Measurements from ENCODE around the gene CLSTN3.
A peak's percentile ranks its signal among the peaks of the same experiment; 100 is the strongest.

Gene CLSTN3

GRCh38 chr12:7121324-7121723, 8.8 kb upstream of the CLSTN3 start:
- in situ Hi-C loops (cut with HindIII; ENCODE audit: low pct_unique_long_range_greater_than_20kb, low sequenced_read_pairs): no loop called here
- no peak for TF ChIP-seq JUND (IDR thresholded peaks at IDR 0.05; ENCODE audit: low read depth)
- DNase-seq (ENCODE audit: low read depth in 1 of 2, low spot score in 1 of 2): no peak

GRCh38 chr12:7122811-7123769, 7.1 kb upstream of the CLSTN3 start:
- DNase-seq (ENCODE audit: low read depth in 1 of 2, low spot score in 1 of 2): no peak
- TF ChIP-seq JUND (IDR thresholded peaks at IDR 0.05; ENCODE audit: low read depth): no peak
- in situ Hi-C loops (cut with HindIII; ENCODE audit: low pct_unique_long_range_greater_than_20kb, low sequenced_read_pairs): no loop called here

DNA sequence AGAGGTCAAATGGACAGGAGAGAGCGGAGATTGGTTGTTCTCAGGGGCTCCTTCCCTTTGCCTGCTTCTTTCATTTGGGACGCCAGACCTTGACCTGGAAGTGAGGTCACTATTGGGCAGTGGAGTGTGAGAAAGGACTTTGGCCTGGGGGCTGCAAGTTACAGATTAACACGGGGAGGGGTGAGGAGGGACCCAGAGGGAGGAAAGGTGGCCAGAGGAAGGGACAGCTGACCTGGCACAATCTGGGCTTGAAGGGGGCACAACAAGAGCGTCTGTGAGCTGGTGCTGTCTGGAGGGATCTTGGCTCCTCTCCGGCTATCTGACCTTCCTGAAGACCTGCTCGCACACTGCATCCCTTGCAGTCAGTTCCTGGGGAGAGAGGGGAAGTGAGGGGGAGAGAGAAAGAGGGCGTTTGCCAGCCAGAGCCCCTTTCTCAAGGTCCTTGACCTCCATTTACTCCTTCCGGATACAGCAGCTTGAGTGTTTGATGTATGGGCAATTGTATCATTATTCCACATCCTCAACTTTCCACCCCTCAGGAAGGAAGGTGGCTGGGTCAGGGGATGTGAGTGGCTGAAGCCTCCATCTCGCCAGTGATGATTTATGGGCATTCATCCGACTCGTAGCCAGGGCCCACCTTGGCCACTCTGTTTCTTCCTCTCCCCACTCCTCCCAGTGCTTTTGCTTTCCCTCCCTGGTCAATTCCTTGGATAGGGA, 6.2 kb upstream of the CLSTN3 start:
- in situ Hi-C loops (cut with HindIII; ENCODE audit: low pct_unique_long_range_greater_than_20kb, low sequenced_read_pairs): no loop called here
- no peak for DNase-seq (ENCODE audit: low read depth in 1 of 2, low spot score in 1 of 2)
- no peak for TF ChIP-seq JUND (IDR thresholded peaks at IDR 0.05; ENCODE audit: low read depth)

DNA sequence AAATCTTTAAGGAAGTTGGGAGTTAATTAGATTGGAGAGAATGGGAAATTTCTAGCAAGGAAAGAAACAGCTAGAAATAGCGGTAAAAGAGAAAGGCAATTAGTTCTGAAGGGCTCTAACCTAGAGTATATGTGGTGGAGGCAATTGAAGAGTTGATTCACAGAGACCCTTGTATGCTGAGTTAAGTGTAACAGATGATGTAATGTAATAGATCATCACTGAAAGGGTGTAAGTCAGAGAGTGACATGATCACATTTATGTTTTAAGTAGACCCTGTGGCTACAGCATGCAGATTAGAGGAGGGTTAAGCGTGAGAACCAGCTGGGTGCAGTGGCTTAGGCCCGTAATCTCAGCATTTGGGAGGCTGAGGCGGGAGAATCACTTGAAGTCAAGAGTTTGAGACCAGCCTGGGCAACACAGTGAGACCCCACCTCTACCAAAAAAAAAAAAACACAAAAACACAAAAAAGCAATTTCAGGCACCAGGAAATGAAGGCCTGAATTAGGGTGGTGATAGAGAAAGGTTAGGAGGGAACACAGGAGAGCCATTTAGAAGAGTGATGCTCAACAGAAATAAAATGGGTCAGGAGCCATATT, 4.4 kb upstream of the CLSTN3 start:
- in situ Hi-C loops (cut with HindIII; ENCODE audit: low pct_unique_long_range_greater_than_20kb, low sequenced_read_pairs): no loop called here
- no peak for DNase-seq (ENCODE audit: low read depth in 1 of 2, low spot score in 1 of 2)
- no peak for TF ChIP-seq JUND (IDR thresholded peaks at IDR 0.05; ENCODE audit: low read depth)

DNA sequence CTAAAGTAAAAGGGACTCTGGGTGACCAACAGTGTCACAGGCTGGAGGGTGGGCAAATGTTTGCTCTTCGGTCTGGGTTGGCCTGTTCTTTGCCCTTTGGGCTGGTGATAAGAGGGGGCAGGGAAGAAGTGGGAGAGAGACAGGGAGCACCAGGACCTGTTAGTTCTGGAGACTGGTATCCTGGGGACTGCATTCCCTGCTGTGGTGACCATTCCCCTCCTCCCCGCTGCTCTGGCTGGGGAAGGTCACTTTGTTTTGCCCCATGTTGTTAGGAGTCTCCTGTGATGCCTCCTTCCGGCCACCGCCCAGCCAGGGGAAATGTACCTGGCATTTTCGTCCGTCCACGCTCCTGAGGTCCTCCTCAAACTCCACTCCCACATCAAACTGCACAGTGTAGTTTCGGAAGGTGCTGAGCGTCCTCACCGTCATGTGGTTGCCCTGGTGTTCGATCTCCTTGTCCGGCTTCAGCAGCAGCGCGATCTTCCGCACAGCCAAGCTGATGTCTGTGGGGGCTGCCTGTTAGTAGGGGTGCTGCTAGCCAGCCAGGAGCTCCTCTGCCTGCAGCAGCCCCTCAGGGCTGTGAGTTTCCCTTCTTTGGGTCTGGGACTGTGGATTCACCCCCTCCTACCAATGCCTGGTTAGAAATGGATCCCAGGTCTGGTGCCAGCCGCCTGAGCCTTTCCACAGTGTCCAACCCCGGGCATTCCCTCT, 2.1 kb upstream of the CLSTN3 start:
- no peak for DNase-seq (ENCODE audit: low read depth in 1 of 2, low spot score in 1 of 2)
- TF ChIP-seq JUND (IDR thresholded peaks at IDR 0.05; ENCODE audit: low read depth): no peak
- in situ Hi-C loops (cut with HindIII; ENCODE audit: low pct_unique_long_range_greater_than_20kb, low sequenced_read_pairs): no loop called here

DNA sequence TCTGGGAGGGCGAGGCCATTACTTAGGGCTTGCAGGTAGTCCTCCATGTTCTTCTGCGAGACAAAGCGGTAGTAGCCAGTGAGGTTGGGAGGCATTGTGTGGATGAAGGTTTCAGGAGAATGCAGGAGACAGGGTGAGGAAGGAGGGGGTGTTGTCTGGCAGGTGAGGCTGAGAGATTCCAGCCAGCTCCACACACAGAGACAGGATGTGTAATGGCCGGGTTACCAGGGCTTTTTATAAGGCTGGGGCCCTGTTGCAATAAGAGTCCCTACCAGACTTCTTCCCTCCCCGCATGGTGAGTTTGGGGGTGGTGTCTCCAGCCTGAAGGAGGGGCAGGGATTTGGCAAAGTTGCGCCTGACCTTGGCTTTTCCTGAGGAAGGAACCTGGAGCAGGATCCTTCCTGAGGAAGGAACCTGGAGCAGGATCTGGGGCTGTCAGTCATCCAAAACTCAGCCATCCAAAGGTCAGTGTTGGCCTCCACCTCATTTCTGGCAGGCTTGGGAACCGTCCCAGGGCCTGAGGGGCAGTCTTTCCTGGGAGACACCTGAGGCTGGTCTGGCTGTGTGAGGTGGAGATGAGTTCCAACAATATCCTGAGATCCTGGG, 1.4 kb upstream of the CLSTN3 start, which contains the start of gene RBP5:
Gene RBP5, minus strand, starts transcription at position 209 of the 606 bp plus-strand sequence. Its CDS starts 114 bp downstream, at position 95.
- TF ChIP-seq JUND (IDR thresholded peaks at IDR 0.05; ENCODE audit: low read depth): no peak
- in situ Hi-C loops (cut with HindIII; ENCODE audit: low pct_unique_long_range_greater_than_20kb, low sequenced_read_pairs): no loop called here
- DNase-seq (ENCODE audit: low read depth in 1 of 2, low spot score in 1 of 2): no peak

DNA sequence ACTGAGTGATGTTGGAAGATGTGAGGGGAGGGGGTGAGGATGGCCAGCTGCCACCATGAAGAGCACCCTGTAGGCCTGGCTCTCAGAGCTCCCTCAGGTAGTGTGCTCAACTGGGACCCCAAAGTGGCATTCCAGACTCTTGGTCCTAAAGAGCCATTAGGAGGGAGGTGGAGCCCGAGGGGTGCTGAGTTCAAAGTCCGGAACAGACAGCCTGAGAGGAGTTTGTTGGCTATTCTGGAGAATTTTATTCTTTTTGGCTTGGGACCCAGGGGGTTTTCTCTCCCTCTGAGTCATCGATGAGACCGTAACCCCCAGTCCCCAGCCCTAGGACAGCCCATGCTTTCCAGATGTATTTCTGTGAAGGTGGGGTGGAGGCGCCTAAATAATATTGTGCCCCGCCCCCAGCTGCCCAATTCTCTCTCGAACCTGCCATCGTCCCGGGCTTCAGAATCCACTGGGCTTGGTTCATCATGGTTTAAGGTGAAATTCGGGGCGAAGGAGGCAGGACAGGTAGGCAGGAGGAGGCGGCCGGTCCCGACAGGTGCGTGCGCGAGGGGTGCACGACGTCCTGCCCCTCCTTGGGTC, 792 bp upstream of the CLSTN3 start:
- in situ Hi-C loops (cut with HindIII; ENCODE audit: low pct_unique_long_range_greater_than_20kb, low sequenced_read_pairs): no loop called here
- no peak for DNase-seq (ENCODE audit: low read depth in 1 of 2, low spot score in 1 of 2)
- no peak for TF ChIP-seq JUND (IDR thresholded peaks at IDR 0.05; ENCODE audit: low read depth)

DNA sequence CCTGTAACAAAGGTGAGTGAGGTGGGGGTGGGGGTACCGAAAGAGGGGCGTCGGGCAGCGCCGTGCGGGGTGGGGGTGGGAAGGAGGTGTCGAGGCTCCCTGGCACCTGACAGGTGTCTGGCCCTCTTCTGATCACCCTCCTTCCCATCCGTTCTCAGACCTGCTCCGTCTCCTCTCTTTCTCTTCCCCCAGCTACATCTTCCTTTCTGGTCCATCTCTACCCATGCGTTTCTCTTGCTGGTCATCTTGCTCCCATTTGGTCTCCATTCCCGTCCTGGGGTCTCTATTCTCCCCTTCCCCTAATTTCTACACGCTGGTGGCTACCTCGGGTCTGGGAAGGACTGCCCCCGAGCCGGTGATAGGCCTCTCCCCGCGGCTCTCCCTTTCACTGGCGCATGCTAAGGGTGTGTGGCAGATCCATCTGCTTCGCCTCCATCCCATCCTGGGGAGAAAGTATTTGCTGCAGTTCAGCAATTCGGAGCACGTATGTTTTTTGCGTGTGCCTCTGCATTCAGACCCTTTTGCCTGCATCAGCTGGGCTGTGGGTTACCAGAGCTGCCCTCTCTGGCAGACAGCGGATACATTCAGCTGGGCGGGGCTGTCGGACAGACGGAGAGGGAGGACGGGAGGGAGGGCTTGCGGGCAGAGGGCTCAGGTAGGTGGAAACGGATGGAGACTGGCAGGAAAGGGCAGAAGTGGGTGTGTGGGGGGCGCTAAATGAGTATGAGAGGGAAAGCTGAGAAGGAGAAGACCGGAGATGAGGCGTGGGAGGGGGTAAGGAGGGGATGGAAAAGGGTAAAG, 730 bp downstream of the CLSTN3 start:
- in situ Hi-C loops (cut with HindIII; ENCODE audit: low pct_unique_long_range_greater_than_20kb, low sequenced_read_pairs): no loop called here
- peak in 1 of 2 experiments; percentile 22 for DNase-seq (ENCODE audit: low read depth in 1 of 2, low spot score in 1 of 2)
- no peak for TF ChIP-seq JUND (IDR thresholded peaks at IDR 0.05; ENCODE audit: low read depth)

DNA sequence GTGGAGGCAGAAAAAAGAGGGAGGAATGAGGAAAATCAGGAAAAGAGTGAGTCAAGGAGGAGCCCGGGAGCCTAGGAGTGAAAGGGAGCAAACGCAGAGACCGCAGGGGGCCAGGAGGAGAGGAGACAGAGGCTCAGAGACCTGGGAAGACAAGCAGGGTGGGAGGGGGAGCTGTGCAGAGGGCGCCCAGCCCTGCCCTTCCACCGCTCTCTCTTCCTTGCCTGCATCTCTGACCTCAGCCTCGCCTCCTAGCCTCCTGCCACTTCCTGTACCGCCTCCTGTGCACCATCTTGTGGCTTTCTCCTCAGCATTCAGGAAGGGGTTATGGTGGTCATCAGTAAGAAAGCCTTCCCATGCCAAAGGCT, 1.3 kb downstream of the CLSTN3 start:
- TF ChIP-seq JUND (IDR thresholded peaks at IDR 0.05; ENCODE audit: low read depth): no peak
- no peak for DNase-seq (ENCODE audit: low read depth in 1 of 2, low spot score in 1 of 2)
- in situ Hi-C loops (cut with HindIII; ENCODE audit: low pct_unique_long_range_greater_than_20kb, low sequenced_read_pairs): no loop called here

GRCh38 chr12:7134396-7135166, 4.4 kb downstream of the CLSTN3 start:
- no peak for DNase-seq (ENCODE audit: low read depth in 1 of 2, low spot score in 1 of 2)
- in situ Hi-C loops (cut with HindIII; ENCODE audit: low pct_unique_long_range_greater_than_20kb, low sequenced_read_pairs): no loop called here
- TF ChIP-seq JUND (IDR thresholded peaks at IDR 0.05; ENCODE audit: low read depth): no peak
